GM12878 (cell line): ENCODE results near the gene DMXL1. TPM values are rescaled to one million over a fixed set of nuclear protein-coding genes. Genes with fewer than 3 reads are reported as not detected.
A peak's percentile ranks its signal among the peaks of the same experiment; 100 is the strongest.

Experiments used
- BACH1 ChIP-seq: fragments of 450-650 bp; IDR thresholded peaks from 2 replicates; pipeline ENCODE4 v1.6.1; 2017; ENCODE audit warnings: mild to moderate bottlenecking, borderline replicate concordance
- BCL11A ChIP-seq: IDR thresholded peaks from 2 replicates; pipeline ENCODE4 v1.6.1; 2011; ENCODE audit warnings: low read depth, low read length
- BRCA1 ChIP-seq: IDR thresholded peaks from 2 replicates; pipeline ENCODE4 v1.6.1; 2011; ENCODE audit warnings: low read depth, low read length, improper control_type of control experiment
- ETV6 ChIP-seq, 2 experiments: fragments of 450-650 bp in 1 of 2; IDR thresholded peaks in 1 of 2; conservative IDR thresholded peaks in 1 of 2; 2 replicates each; pipeline ENCODE4 v1.6.1; 2014; ENCODE audit warnings: antibody characterized with exemption in 1 of 2, borderline replicate concordance in 1 of 2, low read depth in 1 of 2, mild to moderate bottlenecking in 1 of 2, moderate library complexity in 1 of 2
- HDGF ChIP-seq: fragments of 450-650 bp; IDR thresholded peaks from 2 replicates; pipeline ENCODE4 v1.6.1; 2016; ENCODE audit warnings: antibody characterized with exemption
- IKZF1 ChIP-seq: fragments of 450-650 bp; conservative IDR thresholded peaks from 2 replicates; pipeline ENCODE4 v1.6.1; 2017; ENCODE audit warnings: antibody characterized with exemption, mild to moderate bottlenecking
- NFXL1 ChIP-seq: fragments of 450-650 bp; IDR thresholded peaks from 2 replicates; pipeline ENCODE4 v1.6.1; 2017; ENCODE audit warnings: antibody characterized with exemption, mild to moderate bottlenecking, borderline replicate concordance
- NRF1 ChIP-seq: conservative IDR thresholded peaks from 2 replicates; pipeline ENCODE4 v1.6.1; 2011; ENCODE audit warnings: mild to moderate bottlenecking, low read depth, low read length, improper control_type of control experiment
- PAX8 ChIP-seq: fragments of 450-650 bp; IDR thresholded peaks from 2 replicates; pipeline ENCODE4 v1.6.1; 2017; ENCODE audit warnings: mild to moderate bottlenecking, moderate library complexity
- RCOR1 ChIP-seq: conservative IDR thresholded peaks from 2 replicates; pipeline ENCODE4 v1.6.1; 2012; ENCODE audit warnings: low read depth, low read length, improper control_type of control experiment
- SMARCA5 ChIP-seq: fragments of 450-650 bp; IDR thresholded peaks from 2 replicates; pipeline ENCODE4 v1.6.1; 2017; ENCODE audit warnings: mild to moderate bottlenecking
- SUPT20H ChIP-seq: IDR thresholded peaks from 2 replicates; pipeline ENCODE4 v1.6.1; 2011; ENCODE audit warnings: low read depth, mild to moderate bottlenecking, low read length, moderate library complexity, borderline replicate concordance; ENCODE audit not compliant: control insufficient read depth
- SUZ12 ChIP-seq: fragments of 200-600 bp; sonication (generic); IDR thresholded peaks from one replicate; pipeline ENCODE4 v1.6.1; 2018; ENCODE audit warnings: antibody characterized with exemption, mild to moderate bottlenecking; ENCODE audit not compliant: unreplicated experiment
- ZNF384 ChIP-seq: IDR thresholded peaks from 2 replicates; pipeline ENCODE4 v1.6.1; 2012; ENCODE audit warnings: low read depth, mild to moderate bottlenecking, low read length, improper control_type of control experiment, borderline replicate concordance
- polyA plus RNA-seq, 11 experiments: library from polyadenylated mRNA; depleted of rRNA in 4 of 11; unstranded in 6 of 11; stranded (reverse) in 5 of 11; fragments of >200 nt; fragmentation: Nextera tagmentation in 4 of 11; fragmentation: Illumina TruSeq in 1 of 11; extraction: Ambion mirVana in 4 of 11; extraction: Trizol in 1 of 11; gene quantifications; 1 replicate in 1 of 11; 2 replicates in 10 of 11; pipeline versions ENCODE4 v1.2.1 to v1.2.3, GENCODE V29; 2011 to 2016; ENCODE audit warnings: inconsistent platforms in 2 of 11, missing spikeins in 2 of 11, low read depth in 1 of 11
- total RNA-seq, 4 experiments: library from RNA; depleted of rRNA in 3 of 4; stranded (reverse); fragments of >200 nt in 3 of 4; fragmentation: Illumina TruSeq in 1 of 4; extraction: Trizol in 1 of 4; gene quantifications; 2 replicates each; pipeline versions ENCODE4 v1.2.1 to v1.2.3, GENCODE V29; 2013 to 2021
- TF ChIP-seq, protein P1 (sequence below): fragments of 450-650 bp; formaldehyde crosslinking; IDR thresholded peaks from 2 replicates; pipeline ENCODE4 v1.4.0; 2022; ENCODE audit warnings: mild to moderate bottlenecking, moderate library complexity
- TF ChIP-seq, protein P2 (sequence below): fragments of 150-350 bp; IDR thresholded peaks from 2 replicates; pipeline ENCODE4 v1.6.1; 2014; ENCODE audit warnings: mild to moderate bottlenecking, low read depth, low read length
- TF ChIP-seq, protein P3 (sequence below): fragments of 450-650 bp; formaldehyde crosslinking; IDR thresholded peaks from 2 replicates; pipeline ENCODE4 v1.4.0; 2020; ENCODE audit warnings: mild to moderate bottlenecking, moderate library complexity
- TF ChIP-seq, protein P4 (sequence below): IDR thresholded peaks from 2 replicates; pipeline ENCODE4 v1.6.1; 2012; ENCODE audit warnings: low read depth, low read length, improper control_type of control experiment
- TF ChIP-seq, protein P5 (sequence below): IDR thresholded peaks from 2 replicates; pipeline ENCODE4 v1.6.1; 2011; ENCODE audit warnings: mild to moderate bottlenecking, low read depth, low read length, moderate library complexity; ENCODE audit not compliant: insufficient replicate concordance

DMXL1 gene
- total and polyA plus RNA-seq, 10 of the 15 experiments (the other 5 are each of a cell fraction or from before 2014, with no cell fraction given), result 9.1 to 67.7 (median 34.1) TPM

DNA sequence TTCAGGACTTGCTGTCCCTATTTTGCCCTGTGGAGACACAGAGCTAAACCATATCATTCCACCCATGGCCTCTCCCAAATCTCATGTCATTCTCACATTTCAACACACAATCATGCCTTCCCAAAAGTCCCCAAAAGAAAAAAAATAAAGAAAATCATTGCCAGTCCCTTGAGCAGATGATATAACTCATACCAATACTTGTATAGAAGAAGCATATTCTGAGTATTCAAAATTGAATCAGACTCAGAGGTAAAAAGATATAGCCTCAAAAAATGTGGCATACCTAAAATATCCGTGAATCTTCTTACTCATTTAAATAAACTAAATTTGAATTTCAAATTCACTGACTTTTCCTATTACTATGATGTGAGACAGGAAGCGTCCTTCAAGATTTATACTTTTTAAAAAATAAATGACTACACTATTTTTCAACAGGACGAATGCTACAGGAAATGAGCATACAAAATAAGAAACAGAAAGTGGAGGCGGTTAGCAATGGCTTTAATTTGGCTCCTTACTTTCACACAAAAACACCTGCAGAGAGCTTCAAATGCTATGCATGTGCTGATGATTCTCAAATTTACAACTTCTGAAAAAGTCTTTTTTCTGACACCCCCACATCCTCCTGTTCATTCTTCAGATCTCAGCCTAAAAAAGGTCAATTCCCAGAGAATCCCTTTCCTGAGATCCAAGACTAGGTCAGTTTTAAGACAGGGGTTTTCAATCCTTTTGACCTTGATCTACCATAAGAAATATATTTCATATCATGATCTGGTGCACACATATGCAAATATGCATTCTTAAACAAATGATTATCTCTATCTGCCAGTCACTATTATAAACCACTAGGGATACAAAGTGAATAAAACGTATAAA lies 39.6 kb upstream of the DMXL1 start (continued):
- TF ChIP-seq, protein P1, sequence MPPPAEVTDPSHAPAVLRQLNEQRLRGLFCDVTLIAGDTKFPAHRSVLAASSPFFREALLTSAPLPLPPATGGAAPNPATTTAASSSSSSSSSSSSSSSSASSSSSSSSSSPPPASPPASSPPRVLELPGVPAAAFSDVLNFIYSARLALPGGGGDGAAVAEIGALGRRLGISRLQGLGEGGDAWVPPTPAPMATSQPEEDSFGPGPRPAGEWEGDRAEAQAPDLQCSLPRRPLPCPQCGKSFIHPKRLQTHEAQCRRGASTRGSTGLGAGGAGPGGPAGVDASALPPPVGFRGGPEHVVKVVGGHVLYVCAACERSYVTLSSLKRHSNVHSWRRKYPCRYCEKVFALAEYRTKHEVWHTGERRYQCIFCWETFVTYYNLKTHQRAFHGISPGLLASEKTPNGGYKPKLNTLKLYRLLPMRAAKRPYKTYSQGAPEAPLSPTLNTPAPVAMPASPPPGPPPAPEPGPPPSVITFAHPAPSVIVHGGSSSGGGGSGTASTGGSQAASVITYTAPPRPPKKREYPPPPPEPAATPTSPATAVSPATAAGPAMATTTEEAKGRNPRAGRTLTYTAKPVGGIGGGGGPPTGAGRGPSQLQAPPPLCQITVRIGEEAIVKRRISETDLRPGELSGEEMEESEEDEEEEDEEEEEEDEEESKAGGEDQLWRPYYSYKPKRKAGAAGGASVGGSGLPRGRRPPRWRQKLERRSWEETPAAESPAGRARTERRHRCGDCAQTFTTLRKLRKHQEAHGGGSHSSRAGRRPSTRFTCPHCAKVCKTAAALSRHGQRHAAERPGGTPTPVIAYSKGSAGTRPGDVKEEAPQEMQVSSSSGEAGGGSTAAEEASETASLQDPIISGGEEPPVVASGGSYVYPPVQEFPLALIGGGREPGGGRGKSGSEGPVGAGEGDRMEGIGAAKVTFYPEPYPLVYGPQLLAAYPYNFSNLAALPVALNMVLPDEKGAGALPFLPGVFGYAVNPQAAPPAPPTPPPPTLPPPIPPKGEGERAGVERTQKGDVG (CRISPR knock-in tag), result no peak
- TF ChIP-seq NRF1 (no peak), RCOR1 (peak; percentile 83; the same call in 1 of the 2 replicates), ZNF384 (no peak; the same call in 1 of the 2 replicates), NFXL1 (no peak), BACH1 (no peak), ETV6 (conservative IDR thresholded peaks at IDR 0.05 in 1 of 2, IDR thresholded peaks at IDR 0.05 in 1 of 2; ENCODE audit: borderline replicate concordance in 1 of 2, low read depth in 1 of 2) (peak in 1 of 2 experiments; percentile 82; a peak in 1 of 4 replicates), BCL11A (peak; percentile 59; the same call in 1 of the 2 replicates), SUZ12 (no peak), IKZF1 (peak; percentile 43), SUPT20H (no peak), SMARCA5 (0 out of 2 replicates have a peak, but pooled peaks have one; percentile 71), BRCA1 (no peak), HDGF (no peak), PAX8 (no peak)
- TF ChIP-seq, protein P2, sequence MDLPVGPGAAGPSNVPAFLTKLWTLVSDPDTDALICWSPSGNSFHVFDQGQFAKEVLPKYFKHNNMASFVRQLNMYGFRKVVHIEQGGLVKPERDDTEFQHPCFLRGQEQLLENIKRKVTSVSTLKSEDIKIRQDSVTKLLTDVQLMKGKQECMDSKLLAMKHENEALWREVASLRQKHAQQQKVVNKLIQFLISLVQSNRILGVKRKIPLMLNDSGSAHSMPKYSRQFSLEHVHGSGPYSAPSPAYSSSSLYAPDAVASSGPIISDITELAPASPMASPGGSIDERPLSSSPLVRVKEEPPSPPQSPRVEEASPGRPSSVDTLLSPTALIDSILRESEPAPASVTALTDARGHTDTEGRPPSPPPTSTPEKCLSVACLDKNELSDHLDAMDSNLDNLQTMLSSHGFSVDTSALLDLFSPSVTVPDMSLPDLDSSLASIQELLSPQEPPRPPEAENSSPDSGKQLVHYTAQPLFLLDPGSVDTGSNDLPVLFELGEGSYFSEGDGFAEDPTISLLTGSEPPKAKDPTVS, result no peak
- TF ChIP-seq, protein P3, sequence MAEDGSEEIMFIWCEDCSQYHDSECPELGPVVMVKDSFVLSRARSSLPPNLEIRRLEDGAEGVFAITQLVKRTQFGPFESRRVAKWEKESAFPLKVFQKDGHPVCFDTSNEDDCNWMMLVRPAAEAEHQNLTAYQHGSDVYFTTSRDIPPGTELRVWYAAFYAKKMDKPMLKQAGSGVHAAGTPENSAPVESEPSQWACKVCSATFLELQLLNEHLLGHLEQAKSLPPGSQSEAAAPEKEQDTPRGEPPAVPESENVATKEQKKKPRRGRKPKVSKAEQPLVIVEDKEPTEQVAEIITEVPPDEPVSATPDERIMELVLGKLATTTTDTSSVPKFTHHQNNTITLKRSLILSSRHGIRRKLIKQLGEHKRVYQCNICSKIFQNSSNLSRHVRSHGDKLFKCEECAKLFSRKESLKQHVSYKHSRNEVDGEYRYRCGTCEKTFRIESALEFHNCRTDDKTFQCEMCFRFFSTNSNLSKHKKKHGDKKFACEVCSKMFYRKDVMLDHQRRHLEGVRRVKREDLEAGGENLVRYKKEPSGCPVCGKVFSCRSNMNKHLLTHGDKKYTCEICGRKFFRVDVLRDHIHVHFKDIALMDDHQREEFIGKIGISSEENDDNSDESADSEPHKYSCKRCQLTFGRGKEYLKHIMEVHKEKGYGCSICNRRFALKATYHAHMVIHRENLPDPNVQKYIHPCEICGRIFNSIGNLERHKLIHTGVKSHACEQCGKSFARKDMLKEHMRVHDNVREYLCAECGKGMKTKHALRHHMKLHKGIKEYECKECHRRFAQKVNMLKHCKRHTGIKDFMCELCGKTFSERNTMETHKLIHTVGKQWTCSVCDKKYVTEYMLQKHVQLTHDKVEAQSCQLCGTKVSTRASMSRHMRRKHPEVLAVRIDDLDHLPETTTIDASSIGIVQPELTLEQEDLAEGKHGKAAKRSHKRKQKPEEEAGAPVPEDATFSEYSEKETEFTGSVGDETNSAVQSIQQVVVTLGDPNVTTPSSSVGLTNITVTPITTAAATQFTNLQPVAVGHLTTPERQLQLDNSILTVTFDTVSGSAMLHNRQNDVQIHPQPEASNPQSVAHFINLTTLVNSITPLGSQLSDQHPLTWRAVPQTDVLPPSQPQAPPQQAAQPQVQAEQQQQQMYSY (CRISPR knock-in tag), result no peak
- TF ChIP-seq, protein P4, sequence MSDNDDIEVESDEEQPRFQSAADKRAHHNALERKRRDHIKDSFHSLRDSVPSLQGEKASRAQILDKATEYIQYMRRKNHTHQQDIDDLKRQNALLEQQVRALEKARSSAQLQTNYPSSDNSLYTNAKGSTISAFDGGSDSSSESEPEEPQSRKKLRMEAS, result 0 out of 2 replicates have a peak, but pooled peaks have one; percentile 53
- TF ChIP-seq, protein P5, sequence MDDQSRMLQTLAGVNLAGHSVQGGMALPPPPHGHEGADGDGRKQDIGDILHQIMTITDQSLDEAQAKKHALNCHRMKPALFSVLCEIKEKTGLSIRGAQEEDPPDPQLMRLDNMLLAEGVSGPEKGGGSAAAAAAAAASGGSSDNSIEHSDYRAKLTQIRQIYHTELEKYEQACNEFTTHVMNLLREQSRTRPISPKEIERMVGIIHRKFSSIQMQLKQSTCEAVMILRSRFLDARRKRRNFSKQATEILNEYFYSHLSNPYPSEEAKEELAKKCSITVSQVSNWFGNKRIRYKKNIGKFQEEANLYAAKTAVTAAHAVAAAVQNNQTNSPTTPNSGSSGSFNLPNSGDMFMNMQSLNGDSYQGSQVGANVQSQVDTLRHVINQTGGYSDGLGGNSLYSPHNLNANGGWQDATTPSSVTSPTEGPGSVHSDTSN, result no peak
